GM13976 (cell line): Measurements from ENCODE around the gene BCAS3.

ENCODE experiments used
- DNase-seq: peaks from one replicate; pipeline ENCODE4 v3.0.0; 2012; ENCODE audit warnings: low spot score
- CTCF ChIP-seq: IDR thresholded peaks from 2 replicates; pipeline ENCODE4 v1.5.1; 2012; ENCODE audit warnings: borderline replicate concordance, mild to moderate bottlenecking; ENCODE audit not compliant: insufficient read depth; ENCODE audit errors: extremely low read depth, missing control alignments, control extremely low read depth
- in situ Hi-C: fragments of 300-500 bp; cut with MboI; formaldehyde crosslinking; loops from one replicate; pipeline ENCODE4 v1.12.0; 2022; ENCODE audit warnings: low sequenced_read_pairs, mixed read lengths, inconsistent platforms; ENCODE audit not compliant: unreplicated experiment

Gene BCAS3

DNA sequence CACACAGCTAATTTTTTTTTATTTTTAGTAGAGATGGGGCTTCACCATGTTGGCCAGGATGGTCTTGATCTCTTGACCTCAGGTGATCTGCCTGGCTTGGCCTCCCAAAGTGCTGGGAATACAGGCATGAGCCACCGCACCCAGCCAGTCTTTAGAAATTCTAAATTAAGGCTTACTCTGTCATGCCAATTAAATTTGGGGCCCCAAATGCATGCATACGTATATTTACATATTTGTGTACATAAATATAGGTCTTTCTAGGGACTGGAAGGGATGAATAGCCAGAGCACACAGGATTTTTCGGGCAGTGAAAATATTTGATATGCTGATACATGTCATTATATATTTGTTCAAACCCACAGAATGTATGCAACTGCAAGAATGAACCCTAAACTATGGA, 105.1 kb downstream of the BCAS3 start:
- in situ Hi-C loops = no loop called here
- no peak for TF ChIP-seq CTCF

DNA sequence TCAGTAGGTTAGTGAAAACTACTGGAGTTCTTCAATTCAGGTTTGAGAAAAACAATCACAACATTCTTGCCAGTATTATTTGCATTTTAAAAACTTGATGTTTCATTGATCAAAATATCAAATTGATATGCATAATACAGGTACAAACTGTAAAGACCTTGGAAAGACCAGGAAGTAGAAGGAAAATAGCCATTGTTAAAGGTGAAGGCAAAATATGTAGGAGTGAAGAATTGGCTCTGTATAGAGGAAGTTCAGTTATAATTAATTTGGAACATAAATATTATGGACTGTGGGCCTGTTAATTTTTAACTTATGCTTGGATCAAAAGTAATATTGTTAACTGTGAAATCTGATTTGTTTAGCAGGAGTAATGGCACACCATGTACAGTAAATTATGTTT, 112.6 kb downstream of the BCAS3 start:
- TF ChIP-seq CTCF = no peak
- in situ Hi-C loops = no loop called here
- DNase-seq = no peak

More for the DNA sequence above, 105.1 kb downstream of the BCAS3 start:
- DNase-seq = no peak

- no peak for TF ChIP-seq CTCF
- DNase-seq = no peak
- in situ Hi-C loops = no loop called here
These were observed 114.7 kb downstream of the BCAS3 start for GRCh38 chr17:60792250-60792898.

DNA sequence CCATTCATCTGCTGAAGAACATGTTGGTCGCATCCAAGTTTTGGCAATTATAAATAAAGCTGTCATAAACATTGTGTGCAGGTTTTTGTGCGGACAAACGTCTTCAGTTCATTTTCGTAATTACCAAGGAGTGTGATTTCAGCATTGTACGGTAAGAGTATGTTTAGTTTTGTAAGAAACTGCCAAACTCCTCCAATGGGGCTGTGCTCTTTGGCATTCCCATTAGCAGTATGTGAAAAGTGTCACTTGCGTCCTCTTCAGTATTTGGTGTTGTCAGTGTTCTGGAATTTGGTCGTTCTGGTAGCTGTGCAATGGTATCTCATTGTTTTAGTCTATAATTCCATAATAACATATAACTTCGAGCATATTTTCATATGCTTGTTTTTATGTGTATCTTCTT, 120.9 kb downstream of the BCAS3 start:
- in situ Hi-C loops = no loop called here
- TF ChIP-seq CTCF = no peak
- DNase-seq = no peak

GRCh38 chr17:60802377-60802776, 124.7 kb downstream of the BCAS3 start:
- TF ChIP-seq CTCF = no peak

DNA sequence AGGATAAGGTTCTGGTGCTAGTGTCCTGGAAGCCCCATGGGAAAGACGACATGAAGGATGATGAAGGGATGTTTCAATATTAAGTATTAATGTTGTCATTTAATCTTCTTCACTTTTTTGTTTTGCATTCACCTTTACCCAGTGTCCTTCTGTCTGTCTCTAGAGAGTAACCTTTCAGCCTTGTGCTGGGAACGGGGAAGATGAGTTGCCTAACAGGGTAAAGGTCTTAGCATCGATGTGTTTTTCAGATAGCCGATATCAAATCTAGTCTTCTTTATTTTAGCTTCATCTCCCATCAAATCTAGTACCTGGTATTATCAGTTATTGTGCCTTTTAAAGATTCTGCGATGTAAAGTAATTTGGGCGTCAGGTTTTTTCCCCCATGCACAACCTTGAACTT, 125.4 kb downstream of the BCAS3 start:
- in situ Hi-C loops = no loop called here
- no peak for TF ChIP-seq CTCF
- DNase-seq = no peak

More at GRCh38 chr17:60802377-60802776, 124.7 kb downstream of the BCAS3 start:
- in situ Hi-C loops = no loop called here
- DNase-seq = no peak
